Renal pelvis (tissue), 4 donors: Measurements from ENCODE around the gene DMWD. TPM values are rescaled to one million over a fixed set of nuclear protein-coding genes. Genes with fewer than 3 reads are reported as not detected.

Experiments
- DNase-seq: peaks from one replicate; pipeline ENCODE4 v3.0.0-alpha.2; 2013
- polyA plus RNA-seq, 3 donors: library from polyadenylated mRNA; unstranded; fragments of 120-200 nt; gene quantifications; one replicate each; pipeline ENCODE4 v1.2.1, GENCODE V29; 2013; ENCODE audit not compliant: insufficient read length in 3 of 3

The DMWD gene
- polyA plus RNA-seq, 3 donors = 36.1 to 47.1 (median 41.3) TPM

GRCh38 chr19:45772912-45773311, 19.7 kb downstream of the DMWD start:
- DNase-seq = no peak

- no peak for DNase-seq
Observed at GRCh38 chr19:45772130-45772840, 20.4 kb downstream of the DMWD start.

GRCh38 chr19:45771311-45771933, 21.2 kb downstream of the DMWD start:
- no peak for DNase-seq

GRCh38 chr19:45770192-45771101, 22.2 kb downstream of the DMWD start:
- DNase-seq = peak; percentile 98

- no peak for DNase-seq
Observed at GRCh38 chr19:45769821-45770191, 22.8 kb downstream of the DMWD start.

- DNase-seq = peak; percentile 98
Observed at GRCh38 chr19:45768984-45769782, 23.5 kb downstream of the DMWD start, which contains the start of gene SIX5. Gene SIX5 (minus strand): TSS chr19:45769252. CDS start chr19:45768844, 408 bp downstream.

DNA sequence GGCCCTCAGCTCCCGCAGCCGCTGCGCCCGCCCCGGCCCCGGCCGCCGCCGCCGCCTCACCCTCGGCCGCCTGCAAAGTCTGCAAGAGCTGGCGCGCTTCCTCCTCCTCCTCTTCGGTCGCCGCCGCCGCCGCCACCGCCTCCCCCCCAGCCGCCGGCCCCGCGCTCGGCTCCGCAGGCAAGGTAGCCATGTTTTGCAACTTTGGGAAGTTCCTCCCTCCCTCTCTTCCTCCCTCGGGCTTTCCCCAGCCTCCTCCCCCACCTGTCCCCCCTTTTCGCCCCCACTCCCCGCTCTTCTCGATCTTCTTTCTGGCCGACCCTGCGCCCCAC, 24.0 kb downstream of the DMWD start:
- DNase-seq = no peak

GRCh38 chr19:45767881-45768654, 24.6 kb downstream of the DMWD start:
- DNase-seq = peak; percentile 65

DNA sequence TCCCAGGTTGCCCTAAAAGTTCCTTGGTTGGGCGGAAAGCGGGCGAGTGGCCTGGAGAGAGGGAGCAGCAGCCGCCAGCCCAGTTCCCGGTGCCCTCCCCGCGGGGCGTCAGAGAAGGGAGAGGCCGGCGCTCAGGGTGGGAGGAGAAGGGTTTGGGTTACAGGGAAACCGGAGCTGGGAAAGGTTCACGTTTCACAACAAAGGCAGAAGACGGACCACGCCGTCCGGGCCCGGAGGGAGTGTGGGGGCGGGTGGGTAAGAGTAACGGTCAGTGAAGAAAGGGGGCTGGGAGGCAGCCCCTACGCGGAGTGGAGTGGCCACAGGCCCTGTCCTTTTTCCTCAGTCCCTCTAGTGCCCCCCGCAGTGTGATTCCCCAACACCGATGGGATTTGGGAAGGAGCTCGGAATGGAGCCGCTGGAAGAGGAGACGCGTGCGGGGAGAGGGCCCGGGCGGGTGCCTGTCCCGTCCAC, 25.2 kb downstream of the DMWD start:
- peak; percentile 93 for DNase-seq

DNA sequence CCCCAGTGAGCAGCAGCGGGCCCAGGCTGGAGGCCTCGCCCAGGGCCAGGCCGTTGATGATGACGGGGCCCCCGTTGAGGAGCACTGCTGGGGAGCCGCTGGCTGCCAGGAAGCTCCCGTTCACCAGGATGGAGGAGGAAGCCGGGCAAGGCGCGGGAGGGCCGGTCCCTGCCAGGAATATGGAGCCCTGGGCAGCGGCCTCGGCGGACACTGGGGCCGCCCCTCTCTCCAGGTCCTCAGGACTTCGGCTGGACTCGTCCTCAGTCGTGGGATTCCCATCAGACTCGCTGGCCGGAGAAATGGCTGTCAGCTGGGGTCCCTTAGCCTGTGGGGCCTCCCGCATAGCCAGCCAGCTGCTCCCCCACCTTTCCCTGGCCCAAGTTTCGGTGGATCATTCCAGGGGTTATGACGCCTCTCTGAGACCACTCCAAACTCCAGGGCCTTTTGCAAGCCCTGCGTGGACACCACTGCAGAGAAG, 25.7 kb downstream of the DMWD start:
- DNase-seq = no peak

- no peak for DNase-seq
Observed at GRCh38 chr19:45766296-45766868, 26.3 kb downstream of the DMWD start.

GRCh38 chr19:45765702-45766295, 26.8 kb downstream of the DMWD start:
- DNase-seq = no peak

- DNase-seq = no peak
Observed at GRCh38 chr19:45764945-45765701, 27.5 kb downstream of the DMWD start.

GRCh38 chr19:45764475-45764874, 28.2 kb downstream of the DMWD start:
- no peak for DNase-seq

DNA sequence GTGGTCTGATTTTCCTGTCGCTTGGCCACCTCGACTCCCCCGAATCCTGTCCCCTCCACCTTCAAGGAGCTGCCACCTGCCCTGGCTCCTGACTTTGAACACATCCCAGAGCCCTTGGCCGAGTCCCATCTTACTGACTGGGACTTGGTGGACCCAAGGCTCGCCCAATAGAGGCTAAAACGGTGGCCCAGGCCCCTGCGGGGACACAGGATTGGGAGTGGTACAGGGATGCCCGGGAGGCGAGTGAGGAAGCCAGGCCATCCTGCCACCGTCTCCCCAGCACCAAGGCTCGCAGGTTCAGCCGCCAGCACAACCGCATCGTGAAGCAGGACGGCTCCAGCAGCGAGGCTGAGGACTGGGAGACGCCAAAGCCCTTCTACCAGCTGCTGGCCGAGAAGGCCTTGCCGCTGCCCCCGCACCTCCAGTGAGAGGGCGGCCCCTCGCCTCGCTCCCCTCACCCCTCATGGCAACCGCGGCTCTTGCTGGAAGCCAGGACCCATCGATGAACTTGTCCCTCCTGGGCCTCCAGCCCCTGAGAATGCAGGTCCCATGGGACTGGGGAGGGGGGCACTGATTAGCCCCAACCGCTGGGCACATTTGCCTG, 28.9 kb downstream of the DMWD start:
- no peak for DNase-seq

GRCh38 chr19:45762870-45763631, 29.6 kb downstream of the DMWD start:
- no peak for DNase-seq

DNA sequence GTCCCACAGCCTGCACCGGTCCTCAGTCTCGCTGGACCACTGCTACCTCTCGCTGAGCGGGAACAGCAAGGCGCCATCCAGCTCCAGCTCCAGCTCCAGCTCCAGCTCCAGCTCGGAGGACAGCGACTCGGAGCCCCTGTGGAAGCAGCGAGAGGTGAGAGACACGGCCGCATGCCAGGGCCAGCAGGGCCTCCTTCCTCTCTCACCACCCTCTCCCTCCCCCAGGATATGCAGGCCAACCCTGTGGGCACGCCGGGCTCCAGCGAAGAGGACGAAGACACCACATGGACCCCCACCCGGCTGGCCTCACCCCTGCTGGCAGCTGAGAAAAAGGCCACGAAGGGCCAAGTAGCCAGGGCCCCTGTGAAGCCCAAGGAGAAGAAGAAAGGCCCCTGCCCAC, 30.9 kb downstream of the DMWD start:
- no peak for DNase-seq

DNA sequence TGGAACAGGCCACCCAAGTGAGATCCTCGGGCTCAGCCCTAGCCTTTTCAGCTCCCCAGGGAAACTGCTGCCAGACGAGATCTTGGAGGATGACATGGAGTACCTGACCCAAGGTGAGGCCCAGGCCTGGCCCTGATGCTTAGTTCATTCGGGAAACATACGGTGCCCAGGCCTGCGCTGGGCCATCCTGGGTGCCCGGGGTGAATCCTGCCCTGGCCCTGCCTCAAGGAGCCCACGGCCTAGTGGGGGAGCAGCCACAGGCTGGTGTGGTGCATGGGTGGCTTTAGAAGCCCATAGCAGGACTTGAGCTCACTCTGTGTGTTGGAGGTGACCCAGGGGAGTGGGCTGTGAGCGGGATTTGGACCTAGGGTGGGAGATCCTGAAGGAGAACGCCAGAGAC, 33.7 kb downstream of the DMWD start:
- no peak for DNase-seq
